Measurements from ENCODE around the gene KNDC1. TPM values are rescaled to one million over a fixed set of nuclear protein-coding genes. Genes with fewer than 3 reads are reported as not detected.

Gene KNDC1
- total and polyA plus RNA-seq, 2 experiments from 2014 or later = 1.8 to 16.0 TPM

GRCh38 chr10:133195096-133195495, 35.1 kb downstream of the KNDC1 start:
- no peaks in the 10 kb centered on the region for H3K4me1 Mint-ChIP-seq
- peaks cover 18% of the 10 kb centered on the region; the same call in 2 of the 3 replicates for H3K36me3 Mint-ChIP-seq (ENCODE audit: low read depth)
- no peak overlapping the region for H3K4me3 Mint-ChIP-seq
- no peaks in the 10 kb centered on the region for H3K27me3 ChIP-seq (ENCODE audit: insufficient read depth)
- TF ChIP-seq, protein P1, sequence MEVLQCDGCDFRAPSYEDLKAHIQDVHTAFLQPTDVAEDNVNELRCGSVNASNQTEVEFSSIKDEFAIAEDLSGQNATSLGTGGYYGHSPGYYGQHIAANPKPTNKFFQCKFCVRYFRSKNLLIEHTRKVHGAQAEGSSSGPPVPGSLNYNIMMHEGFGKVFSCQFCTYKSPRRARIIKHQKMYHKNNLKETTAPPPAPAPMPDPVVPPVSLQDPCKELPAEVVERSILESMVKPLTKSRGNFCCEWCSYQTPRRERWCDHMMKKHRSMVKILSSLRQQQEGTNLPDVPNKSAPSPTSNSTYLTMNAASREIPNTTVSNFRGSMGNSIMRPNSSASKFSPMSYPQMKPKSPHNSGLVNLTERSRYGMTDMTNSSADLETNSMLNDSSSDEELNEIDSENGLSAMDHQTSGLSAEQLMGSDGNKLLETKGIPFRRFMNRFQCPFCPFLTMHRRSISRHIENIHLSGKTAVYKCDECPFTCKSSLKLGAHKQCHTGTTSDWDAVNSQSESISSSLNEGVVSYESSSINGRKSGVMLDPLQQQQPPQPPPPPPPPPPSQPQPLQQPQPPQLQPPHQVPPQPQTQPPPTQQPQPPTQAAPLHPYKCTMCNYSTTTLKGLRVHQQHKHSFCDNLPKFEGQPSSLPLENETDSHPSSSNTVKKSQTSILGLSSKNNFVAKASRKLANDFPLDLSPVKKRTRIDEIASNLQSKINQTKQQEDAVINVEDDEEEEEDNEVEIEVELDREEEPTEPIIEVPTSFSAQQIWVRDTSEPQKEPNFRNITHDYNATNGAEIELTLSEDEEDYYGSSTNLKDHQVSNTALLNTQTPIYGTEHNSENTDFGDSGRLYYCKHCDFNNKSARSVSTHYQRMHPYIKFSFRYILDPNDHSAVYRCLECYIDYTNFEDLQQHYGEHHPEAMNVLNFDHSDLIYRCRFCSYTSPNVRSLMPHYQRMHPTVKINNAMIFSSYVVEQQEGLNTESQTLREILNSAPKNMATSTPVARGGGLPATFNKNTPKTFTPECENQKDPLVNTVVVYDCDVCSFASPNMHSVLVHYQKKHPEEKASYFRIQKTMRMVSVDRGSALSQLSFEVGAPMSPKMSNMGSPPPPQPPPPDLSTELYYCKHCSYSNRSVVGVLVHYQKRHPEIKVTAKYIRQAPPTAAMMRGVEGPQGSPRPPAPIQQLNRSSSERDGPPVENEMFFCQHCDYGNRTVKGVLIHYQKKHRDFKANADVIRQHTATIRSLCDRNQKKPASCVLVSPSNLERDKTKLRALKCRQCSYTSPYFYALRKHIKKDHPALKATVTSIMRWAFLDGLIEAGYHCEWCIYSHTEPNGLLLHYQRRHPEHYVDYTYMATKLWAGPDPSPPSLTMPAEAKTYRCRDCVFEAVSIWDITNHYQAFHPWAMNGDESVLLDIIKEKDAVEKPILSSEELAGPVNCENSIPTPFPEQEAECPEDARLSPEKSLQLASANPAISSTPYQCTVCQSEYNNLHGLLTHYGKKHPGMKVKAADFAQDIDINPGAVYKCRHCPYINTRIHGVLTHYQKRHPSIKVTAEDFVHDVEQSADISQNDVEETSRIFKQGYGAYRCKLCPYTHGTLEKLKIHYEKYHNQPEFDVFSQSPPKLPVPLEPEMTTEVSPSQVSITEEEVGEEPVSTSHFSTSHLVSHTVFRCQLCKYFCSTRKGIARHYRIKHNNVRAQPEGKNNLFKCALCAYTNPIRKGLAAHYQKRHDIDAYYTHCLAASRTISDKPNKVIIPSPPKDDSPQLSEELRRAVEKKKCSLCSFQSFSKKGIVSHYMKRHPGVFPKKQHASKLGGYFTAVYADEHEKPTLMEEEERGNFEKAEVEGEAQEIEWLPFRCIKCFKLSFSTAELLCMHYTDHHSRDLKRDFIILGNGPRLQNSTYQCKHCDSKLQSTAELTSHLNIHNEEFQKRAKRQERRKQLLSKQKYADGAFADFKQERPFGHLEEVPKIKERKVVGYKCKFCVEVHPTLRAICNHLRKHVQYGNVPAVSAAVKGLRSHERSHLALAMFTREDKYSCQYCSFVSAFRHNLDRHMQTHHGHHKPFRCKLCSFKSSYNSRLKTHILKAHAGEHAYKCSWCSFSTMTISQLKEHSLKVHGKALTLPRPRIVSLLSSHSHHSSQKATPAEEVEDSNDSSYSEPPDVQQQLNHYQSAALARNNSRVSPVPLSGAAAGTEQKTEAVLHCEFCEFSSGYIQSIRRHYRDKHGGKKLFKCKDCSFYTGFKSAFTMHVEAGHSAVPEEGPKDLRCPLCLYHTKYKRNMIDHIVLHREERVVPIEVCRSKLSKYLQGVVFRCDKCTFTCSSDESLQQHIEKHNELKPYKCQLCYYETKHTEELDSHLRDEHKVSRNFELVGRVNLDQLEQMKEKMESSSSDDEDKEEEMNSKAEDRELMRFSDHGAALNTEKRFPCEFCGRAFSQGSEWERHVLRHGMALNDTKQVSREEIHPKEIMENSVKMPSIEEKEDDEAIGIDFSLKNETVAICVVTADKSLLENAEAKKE (CRISPR knock-in tag; IDR thresholded peaks at IDR 0.05) = no peak
- no peak overlapping the region for H3K27ac Mint-ChIP-seq
- peaks cover 29% of the 10 kb centered on the region for H3K9me3 Mint-ChIP-seq
- DNase-seq (ENCODE audit: low spot score) (no peak), ATAC-seq (no peak)
- H2AFZ ChIP-seq = no peak overlapping the region
- H3K4me2 ChIP-seq = no peak overlapping the region
- no peak overlapping the region for H3K4me3 ChIP-seq
- no peaks in the 10 kb centered on the region for H4K20me1 ChIP-seq (replicated peaks; ENCODE audit: insufficient read depth)
- H3K36me3 ChIP-seq (ENCODE audit: insufficient read depth) = no peaks in the 10 kb centered on the region
- no peaks in the 10 kb centered on the region for H3F3A ChIP-seq (replicated peaks; ENCODE audit: low read depth)
- H3K9me2 ChIP-seq (ENCODE audit: insufficient read depth) = no peaks in the 10 kb centered on the region
- no peaks in the 10 kb centered on the region for H3K4me1 ChIP-seq (ENCODE audit: insufficient read depth)
- no peak overlapping the region for H3K27ac ChIP-seq (ENCODE audit: low read depth)
- no peaks in the 10 kb centered on the region for H3K79me2 ChIP-seq (replicated peaks; ENCODE audit: insufficient read depth)
- peaks cover 6% of the 10 kb centered on the region for H3K27me3 Mint-ChIP-seq (ENCODE audit: insufficient read depth, low read depth, poor library complexity)

- H3K4me3 Mint-ChIP-seq = no peak overlapping the region
- Histone ChIP-seq H3K79me2 (replicated peaks; ENCODE audit: insufficient read depth) (no peaks in the 10 kb centered on the region), H3F3A (replicated peaks; ENCODE audit: low read depth) (no peaks in the 10 kb centered on the region), H3K36me3 (ENCODE audit: insufficient read depth) (no peaks in the 10 kb centered on the region), H3K27ac (ENCODE audit: low read depth) (no peak overlapping the region), H3K4me2 (no peak overlapping the region), H2AFZ (no peak overlapping the region), H3K4me3 (no peak overlapping the region), H4K20me1 (replicated peaks; ENCODE audit: insufficient read depth) (no peaks in the 10 kb centered on the region), H3K27me3 (ENCODE audit: insufficient read depth) (no peaks in the 10 kb centered on the region), H3K9me2 (ENCODE audit: insufficient read depth) (no peaks in the 10 kb centered on the region), H3K4me1 (ENCODE audit: insufficient read depth) (no peaks in the 10 kb centered on the region)
- H3K9me3 Mint-ChIP-seq = peaks cover 27% of the 10 kb centered on the region
- no peak for ATAC-seq
- H3K27ac Mint-ChIP-seq = no peak overlapping the region
- H3K36me3 Mint-ChIP-seq (ENCODE audit: low read depth) = peaks cover 14% of the 10 kb centered on the region; the same call in 2 of the 3 replicates
- TF ChIP-seq STAT1 (IDR thresholded peaks at IDR 0.05; ENCODE audit: unreplicated experiment) (no peak), ZNF114 (CRISPR knock-in tag; IDR thresholded peaks at IDR 0.05) (no peak)
- H3K4me1 Mint-ChIP-seq = no peaks in the 10 kb centered on the region
- no peak for DNase-seq (ENCODE audit: low spot score)
- peaks cover 5% of the 10 kb centered on the region for H3K27me3 Mint-ChIP-seq (ENCODE audit: insufficient read depth, low read depth, poor library complexity)
These were observed 35.6 kb downstream of the KNDC1 start for GRCh38 chr10:133195611-133196010.

Measured in GM23338 (cell line).